B cell (primary cell): Measurements from ENCODE around the gene SELENOS.

Experiments used
- EZH2 ChIP-seq: IDR thresholded peaks from 2 replicates; pipeline ENCODE4 v1.6.1; 2012; ENCODE audit warnings: borderline replicate concordance, low read depth, mild to moderate bottlenecking, moderate library complexity, low read length; ENCODE audit not compliant: insufficient read depth, poor library complexity, severe bottlenecking
- TF ChIP-seq, protein P1 (sequence below): fragments of 200-600 bp; IDR thresholded peaks from one replicate; pipeline ENCODE4 v1.8.0; 2022; ENCODE audit warnings: antibody characterized with exemption, mild to moderate bottlenecking

GRCh38 chr15:101316529-101316928, 39.2 kb upstream of the SELENOS start:
- TF ChIP-seq, protein P1, sequence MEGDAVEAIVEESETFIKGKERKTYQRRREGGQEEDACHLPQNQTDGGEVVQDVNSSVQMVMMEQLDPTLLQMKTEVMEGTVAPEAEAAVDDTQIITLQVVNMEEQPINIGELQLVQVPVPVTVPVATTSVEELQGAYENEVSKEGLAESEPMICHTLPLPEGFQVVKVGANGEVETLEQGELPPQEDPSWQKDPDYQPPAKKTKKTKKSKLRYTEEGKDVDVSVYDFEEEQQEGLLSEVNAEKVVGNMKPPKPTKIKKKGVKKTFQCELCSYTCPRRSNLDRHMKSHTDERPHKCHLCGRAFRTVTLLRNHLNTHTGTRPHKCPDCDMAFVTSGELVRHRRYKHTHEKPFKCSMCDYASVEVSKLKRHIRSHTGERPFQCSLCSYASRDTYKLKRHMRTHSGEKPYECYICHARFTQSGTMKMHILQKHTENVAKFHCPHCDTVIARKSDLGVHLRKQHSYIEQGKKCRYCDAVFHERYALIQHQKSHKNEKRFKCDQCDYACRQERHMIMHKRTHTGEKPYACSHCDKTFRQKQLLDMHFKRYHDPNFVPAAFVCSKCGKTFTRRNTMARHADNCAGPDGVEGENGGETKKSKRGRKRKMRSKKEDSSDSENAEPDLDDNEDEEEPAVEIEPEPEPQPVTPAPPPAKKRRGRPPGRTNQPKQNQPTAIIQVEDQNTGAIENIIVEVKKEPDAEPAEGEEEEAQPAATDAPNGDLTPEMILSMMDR: no peak
- no peak for TF ChIP-seq EZH2
